CD4-positive, alpha-beta T cell treated with Interleukin-6 at 100 ng/mL for 8 hours (primary cell): ENCODE measurements around the gene BMERB1.

Experiments used
- DNase-seq: peaks from one replicate; pipeline ENCODE4 v3.0.0-alpha.2; 2020; ENCODE audit warnings: mixed read lengths, low spot score

BMERB1 gene

DNA sequence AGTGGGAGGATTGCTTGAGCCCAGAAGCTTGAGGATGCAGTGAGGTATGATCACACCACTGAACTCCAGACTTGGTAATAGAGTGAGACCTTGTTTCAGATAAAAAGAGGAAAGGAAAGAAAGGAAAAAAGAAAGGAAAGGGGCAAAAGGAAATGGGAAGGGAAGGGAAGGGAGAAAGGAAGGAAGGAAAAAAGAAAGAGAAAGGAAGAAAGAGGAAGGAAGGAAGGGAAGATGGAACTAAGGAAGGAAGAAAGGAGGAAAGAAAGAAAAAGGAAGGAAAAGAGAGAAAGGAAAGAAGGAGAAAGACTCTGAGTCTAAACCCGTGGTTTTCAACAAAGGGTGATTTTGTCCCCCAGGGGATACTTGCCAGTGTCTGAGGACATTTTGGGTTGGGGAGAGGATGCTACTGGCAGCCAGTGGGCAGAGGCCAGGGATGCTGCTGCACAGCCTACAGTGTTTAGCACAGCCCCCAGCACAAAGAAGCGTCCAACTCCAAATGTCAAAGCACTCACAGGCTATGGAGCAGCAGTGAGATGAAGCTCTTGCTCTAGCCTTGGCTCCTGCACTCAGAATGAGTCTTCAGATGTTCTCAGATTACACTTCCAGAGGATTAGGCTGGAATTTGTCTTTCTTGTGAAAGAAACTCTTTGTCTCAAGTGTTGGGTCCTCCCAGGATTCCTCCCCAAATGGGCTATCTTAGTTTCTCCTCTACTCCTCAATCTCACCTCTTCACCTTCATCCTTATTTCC lies 64.2 kb downstream of the BMERB1 start:
- DNase-seq = no peak

DNA sequence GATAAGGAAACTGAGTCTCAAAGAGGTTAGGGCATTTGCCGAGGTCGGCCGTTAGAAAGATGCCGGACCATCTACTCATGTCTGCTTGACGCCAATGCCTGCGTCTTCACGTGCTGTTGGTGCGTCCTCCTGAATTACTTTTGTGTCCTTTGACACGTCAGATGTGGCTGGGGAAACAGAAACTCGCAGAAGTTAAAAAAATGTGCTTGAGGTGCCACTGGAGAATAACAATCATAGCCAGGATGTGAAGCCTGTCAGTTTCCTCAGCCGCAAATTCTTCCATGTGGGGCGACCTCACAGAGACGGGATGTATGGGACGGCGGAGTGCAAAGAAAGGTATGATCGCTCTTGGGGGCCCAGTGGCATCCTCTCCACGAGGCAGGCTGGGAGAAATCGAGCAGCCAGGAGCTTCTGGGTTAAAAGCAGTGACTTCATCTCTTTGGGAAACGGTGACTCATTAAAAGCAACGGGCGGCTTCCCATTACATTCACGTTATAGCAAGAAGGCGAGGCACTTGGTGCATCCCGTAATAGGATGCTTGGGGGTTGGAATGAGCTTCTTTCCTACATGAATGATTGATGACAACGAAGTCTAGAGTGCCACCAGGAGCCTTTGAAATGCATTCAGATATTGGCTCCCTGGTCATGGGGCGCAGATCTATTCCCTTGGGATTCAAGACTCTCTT lies 67.8 kb downstream of the BMERB1 start:
- DNase-seq = no peak

DNA sequence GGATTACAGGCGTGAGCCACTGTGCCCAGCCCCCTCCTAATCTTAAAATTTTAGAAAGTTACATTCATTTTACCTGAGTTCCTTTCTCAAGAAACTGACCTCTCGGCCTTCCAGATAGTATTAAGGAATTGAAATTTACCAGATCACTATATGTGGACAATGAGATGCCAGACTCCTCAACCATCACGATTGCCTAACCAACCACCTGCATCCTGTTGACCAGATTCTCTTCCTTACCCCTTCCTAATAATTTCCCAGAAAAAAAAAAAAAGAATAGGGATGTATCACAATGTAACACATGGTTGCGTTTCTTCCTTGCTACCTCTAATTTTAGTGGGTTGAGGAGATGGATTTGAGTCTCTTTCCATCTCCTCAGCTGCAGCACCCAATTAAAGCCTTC lies 72.1 kb downstream of the BMERB1 start:
- DNase-seq = no peak

DNA sequence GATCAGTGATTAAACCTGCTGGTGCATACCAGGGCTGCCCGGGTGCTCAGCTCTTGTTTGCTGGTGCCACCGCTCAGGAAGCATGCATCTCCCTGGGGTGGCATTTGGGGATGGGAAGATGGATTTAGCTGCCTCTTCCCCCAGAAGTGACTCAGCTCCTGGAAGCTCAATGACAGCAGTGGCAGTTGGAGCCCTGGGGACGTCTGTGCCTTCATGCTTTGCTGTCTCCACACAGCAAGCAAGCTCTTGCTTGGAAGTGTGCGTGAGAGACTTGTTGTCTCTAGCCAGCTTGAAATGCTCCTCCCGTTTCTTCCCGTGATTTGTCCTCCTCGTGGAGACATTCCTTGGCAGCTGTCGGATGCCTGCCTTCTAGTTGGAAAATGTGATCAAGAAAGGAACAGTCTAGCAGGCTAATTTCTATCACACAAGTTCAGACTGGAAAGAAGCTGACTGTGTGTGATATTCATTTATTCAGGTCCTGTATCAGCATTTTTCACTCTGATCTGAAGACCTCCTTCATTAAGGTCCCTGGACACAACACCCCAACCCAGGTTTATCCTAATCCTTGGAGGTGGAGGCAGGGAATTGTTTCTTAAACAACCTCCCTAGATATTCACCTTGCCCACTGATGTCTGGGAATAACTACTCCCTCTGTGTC lies 73.0 kb downstream of the BMERB1 start:
- DNase-seq = no peak

DNA sequence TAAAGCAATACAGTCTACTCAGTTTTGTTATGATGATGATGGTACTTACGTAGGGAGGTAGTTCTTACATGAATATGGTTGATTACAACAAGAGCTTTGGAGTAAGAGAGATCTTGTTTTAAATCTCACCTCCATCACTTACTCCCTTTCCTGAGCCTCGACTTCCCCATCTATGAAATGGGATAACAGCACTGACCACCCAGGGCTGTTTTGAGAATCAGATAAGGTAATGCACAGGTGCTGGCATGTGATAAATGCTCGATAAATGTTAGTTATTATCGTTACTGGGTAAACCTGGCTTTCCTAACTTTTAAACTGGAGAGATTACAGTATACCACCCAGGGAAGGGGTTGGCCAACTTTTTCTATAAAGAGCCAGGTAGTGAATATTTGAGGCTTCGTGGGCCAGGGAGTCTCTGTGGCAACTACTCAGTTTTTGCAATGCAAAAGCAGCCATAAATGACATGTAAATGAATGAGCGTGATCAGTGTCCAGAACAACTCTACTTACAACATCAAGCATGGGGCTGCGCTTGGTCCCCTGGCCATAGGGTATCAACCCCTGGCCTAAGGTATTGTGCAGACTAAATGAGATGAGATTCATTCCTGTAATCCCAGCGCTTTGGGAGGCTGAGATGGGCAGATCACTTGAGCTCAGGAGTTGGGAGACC lies 73.7 kb downstream of the BMERB1 start:
- DNase-seq = no peak

DNA sequence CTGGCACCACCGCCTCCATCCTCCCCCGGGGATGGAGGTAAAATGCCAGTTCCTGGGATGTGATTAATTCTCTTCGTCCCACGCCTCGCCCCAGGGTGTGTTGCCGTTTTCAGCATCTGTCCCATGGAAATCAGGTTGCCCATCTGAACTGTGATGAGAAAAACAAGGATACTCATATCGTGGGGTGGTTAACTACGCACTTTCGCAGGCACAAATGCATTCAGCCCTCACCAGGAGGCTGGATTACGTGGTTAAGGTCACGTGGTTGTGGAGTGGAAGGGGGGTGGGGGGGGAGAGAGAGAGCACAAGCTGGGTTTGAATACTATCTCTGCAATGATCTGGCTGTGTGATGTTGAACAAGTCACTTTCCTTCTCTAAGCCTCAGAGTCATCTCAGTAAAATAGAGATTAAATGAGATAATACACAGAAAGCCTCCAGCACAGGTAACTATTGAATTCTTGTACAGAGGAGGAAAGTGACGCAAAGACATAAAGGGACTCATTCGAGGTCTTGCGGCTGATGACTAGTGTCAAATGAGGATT lies 74.7 kb downstream of the BMERB1 start:
- DNase-seq = peak; percentile 15

DNA sequence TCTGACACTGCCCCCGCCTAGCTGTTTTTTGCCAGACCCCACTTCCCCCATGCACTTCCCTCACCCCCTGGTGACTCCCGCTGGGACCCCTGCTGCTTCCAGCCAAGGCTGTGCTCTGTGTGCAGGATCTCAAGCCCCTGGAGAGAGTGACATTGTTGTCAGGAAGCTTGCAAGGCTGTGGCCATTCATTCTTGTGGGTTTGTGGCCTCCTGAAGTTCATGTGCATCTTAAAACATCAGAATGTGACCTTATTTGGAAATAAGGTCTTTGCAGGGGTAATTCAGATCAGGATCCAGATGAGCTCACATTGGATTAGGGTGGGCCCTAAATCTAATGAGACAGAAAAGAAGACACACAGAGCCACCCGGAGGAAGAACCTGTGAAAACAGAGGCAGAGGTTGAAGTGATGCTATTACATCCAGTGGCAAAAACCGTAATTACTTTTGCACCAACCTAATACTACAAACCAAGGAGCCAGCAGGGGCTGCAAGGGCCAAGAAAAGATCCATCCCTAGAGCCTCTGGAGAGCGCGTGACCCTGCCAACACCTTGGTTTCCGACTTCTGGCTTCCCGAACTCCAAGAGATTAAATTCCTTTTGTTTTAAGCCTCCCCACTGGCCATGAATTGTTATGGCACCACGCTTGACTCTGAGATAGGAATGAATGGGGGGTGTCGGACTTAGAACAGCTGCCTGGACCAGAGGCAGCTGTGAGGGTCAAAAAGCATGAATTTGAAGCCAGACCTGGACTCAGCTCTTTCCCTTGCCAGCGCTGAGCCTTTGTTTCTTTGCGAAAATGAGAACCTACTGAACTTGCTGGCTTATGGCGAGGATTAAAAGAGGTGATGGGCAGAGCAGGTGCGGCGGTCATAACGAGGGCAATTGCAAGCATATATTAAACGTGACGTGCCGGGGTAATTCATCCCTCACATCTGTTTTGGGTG lies 75.5 kb downstream of the BMERB1 start:
- DNase-seq = no peak

DNA sequence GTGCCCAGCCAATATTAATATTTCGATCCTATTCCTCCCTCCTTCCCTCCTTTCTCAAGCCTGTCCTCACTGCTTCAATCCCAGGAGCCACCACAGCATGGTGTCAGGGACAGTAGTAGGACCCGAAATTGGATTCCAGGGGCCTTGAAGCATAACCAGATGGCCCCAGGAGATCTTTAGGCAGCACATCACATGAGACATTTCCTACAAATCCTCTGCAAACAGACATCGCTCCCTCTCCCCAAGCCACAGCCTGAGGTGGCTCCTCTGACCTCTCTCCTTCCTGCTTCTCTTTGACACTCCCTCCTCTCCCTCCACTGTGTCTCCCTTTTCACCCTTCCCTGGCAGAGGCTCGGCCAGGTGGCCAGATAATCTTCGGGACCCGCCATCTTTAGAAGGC lies 76.6 kb downstream of the BMERB1 start:
- DNase-seq = no peak

DNA sequence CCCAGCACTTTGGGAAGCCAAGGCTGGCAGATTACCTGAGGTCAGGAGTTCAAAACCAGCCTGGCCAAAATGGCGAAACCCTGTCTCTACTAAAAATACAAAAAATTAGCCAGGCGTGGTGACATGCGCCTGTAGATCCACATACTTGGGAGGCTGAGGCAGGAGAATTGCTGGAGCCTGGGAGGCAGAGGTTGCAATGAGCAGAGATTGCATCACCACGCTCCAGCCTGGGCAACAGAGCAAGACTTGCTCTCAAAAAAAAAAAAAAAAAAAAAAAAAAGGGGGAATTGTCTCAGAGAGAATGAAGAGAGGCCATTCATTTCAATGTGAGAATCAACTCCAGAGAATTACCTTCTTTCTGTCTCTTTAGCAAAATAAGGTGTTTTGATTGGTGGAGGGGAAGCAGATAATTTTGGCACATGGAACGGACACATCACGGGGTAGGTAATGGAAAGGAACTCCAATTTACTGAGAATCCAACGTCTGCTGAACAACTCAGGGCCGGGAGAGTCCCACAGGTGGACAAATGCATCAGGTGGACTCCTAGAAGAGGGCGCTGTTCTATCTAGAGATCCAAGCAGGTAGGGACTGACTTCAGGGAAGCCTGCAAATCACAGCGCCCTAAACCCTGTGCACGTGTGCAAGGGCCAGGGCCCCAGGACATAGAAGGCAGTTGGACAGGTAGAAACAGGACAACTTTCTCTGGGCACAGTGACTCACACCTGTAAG lies 77.5 kb downstream of the BMERB1 start:
- no peak for DNase-seq

DNA sequence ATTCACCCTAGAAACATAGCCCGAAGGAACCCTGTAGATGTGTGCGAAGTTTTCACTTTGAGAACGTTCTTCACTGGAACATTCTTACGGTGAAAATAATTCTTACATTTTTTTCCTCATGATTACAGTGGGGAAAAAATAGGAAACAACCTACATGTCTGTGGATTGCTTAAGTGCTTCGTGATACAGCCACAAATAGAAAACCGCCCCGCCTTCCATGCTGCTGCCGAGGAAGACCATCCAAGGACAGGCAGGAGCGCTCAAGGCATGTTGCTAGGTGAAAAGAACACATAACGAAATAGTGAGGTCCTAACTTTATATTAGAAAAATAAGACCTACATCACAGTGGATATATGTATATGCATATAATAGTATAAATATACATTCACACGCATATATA lies 78.8 kb downstream of the BMERB1 start:
- no peak for DNase-seq

DNA sequence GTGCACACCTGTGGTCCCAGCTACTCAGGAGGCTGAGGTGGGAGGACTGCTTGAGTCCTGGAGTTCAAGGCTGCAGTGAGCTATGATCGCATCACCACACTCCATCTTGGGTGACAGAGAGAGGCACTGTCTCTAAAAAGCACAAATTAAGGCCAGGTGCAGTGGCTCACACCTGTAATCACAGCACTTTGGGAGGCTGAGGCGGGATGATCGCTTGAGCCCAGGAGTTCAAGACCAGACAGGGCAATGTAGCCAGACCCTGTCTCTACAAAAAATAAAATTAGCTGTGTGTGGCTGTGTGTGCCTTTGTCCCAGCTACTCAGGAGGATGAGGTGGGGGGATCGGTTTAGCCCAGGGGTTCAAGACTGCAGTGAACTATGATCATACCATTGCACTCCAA lies 81.6 kb downstream of the BMERB1 start:
- DNase-seq = no peak

DNA sequence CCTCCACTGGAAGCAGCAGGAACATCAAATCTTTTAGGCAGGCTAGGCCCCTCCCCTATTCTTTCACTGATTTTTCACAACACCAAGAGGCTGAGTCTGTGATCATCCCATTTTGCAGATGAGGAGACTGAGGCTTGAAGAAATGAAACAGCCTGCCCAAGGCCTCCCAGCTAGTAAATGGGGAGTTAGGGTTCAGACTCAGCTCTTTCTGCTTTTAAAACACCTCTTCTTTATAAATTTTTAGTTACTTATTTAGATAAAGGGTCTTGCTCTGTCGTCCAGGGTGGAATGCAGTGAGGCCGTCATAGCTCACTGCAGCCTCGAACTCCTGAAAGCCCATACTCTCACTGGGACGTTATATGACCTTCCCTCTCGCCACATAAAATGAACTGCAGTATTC lies 82.2 kb downstream of the BMERB1 start:
- no peak for DNase-seq

DNA sequence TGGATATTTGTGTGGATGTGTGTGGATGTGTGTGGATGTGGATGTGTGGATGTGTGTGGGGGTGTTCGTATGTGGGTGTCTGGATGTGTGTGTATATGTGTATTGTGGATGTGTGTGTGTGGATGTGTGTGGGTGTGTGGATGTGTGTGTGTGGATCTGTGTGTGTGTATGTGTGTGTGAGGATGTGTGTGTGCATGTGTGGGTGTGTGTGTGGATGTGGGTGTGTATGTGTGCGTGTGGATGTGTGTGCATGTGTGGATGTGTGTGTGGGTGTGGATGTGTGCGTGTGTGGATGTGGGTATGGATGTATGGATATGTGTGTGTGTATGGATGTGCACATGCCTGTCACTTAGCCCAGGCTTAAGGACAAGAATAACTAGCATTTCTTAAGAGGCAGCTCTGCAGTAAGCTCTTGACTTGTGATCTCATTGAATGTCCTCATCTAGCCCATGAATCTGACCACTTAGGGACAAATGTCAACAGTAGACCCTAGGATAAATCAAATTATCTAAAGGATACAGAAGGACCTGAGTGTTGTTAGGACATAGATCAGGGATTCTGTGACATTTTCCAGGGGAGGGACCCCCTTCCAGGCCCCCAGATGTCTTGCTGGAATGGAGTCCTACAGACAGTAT lies 83.5 kb downstream of the BMERB1 start:
- no peak for DNase-seq

DNA sequence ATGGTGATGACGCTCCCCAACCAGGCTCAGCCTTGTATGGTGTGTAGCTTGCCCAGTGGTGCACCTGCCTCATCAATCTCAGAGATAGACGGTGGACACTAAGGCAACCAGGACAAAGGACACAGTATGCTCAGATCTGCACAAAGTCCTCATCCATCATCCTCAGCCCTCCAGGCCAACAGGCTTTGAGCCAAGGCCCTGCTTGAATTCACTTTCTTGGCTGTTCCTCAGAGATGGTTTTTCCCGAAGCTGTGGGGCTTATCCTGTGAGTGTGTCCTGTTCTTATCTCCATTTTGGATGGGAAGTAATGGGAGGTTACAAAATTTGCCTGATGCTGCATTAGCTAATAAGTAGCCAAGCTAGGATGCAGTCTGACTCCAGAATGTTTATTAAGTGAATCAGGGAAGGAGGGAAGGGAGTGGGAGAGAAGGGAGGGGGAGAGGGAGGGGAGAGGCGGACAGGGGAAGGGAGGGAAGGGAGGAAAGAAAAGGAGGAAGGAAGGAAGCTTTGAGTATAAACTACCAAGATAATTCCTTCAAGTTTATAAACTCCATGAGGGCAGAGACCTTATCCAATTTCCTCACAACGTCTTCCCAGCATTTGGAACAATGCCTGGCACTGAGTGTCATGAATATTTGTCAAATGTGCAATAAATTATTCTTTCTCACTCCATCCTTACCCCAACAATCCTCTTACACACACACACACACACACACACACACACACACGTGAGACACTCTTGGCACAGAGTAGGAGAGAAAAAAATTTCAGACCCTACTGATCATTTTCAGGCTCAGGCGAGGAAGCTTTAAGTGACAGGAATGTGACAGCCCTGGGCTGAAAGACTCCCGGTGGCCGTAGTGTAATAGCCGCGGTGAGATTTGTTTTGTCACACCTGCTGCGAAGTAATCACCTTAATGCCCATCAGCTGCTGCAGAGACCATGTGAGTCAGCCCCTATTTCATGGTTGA lies 84.3 kb downstream of the BMERB1 start:
- DNase-seq = no peak

DNA sequence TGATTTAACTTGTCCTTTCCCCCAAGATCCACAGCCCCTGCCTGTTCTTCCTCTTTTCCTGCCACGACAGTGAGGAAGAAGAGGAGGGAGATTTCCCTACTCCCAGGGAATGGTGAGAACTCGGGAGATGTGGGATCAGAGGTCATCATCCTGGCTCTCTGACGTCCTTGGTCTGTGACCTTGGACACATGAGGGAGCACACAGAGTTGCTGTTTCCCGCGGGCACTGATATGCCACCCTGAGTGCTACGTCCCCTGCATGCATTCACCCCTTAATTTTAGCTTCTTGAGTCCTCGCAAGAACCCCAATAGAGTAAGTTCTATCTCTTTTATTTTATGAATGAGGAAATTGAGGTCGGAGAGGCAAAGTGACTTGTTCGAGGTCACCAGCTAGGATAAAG lies 85.4 kb downstream of the BMERB1 start:
- DNase-seq = no peak

DNA sequence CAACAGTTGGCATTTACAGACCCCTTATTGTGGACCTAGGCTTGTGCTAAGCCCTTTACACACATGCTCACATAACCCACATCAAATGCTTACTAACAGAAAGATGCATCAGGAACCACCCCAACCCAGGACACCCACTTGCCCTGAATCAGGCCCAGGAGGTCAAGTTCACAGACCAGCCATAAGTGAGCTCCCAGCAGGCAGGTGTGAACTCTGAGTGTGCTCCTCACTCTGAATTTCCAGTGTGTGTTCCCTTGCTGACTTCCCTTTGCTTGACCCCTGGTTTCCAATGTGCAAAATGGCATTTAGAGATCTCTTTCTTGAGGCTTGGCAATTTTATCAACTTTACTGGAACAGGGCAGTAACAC lies 87.0 kb downstream of the BMERB1 start:
- DNase-seq = no peak

DNA sequence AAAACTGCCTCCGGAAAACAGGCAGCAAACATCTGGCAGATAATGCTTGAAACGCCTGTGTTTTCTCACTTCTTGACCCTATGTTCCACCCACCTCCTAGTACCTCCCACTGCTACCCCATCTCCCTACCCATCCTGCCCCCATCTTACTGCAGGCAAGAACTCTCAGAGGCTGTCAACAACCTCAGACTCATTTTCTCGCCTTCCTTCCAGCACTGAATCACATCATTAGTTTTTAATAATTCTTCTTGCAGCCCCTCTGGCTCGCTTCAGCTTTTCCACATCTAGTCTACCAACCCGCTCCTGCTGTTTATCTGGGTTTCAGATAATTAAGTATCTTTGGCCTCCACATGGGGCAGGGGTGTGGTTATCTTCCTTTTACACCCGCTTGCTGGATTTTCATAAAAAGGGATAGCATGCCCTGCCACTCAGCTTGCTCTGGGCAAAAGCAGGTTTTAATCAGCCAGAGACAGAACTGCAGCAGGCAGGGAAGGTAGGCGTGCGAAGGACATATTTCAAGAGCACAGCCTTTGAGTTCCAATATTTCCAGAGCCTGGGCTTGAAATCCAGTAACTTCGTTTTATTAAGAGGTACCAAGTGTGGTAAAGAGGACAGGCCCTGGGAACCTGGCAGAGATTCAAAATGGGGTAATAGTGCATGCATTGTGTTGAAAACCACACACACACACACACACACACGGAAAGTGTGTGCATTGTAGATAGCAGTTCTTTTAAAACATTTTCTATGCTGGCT lies 87.5 kb downstream of the BMERB1 start:
- DNase-seq = no peak

DNA sequence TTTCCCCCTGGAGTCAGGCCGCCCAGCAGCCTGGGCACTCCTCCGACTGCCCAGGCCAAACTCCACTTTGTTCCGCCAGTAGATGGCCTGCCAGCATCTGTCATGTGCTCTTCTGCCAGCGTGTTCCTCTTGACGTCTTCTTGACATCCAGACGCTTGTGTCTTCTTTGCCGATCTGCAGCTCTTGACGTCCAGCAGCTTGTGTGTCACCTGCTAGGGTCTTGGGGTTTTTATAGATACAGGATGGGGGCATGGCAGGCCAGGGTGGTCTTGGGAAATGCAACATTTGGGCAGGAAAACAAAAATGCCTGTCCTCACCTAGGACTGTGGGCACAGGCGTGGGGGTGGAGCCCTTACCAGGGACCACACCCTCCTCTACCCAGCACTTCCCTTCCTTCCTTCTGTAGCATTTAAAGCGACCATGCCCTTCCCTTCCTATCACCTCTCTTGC lies 88.7 kb downstream of the BMERB1 start:
- DNase-seq = no peak
